ENCODE results near the gene NKD1. TPM values are rescaled to one million over a fixed set of nuclear protein-coding genes. Genes with fewer than 3 reads are reported as not detected.

The NKD1 gene
- total RNA-seq, 1 donor: not detected

- TF ChIP-seq CTCF (IDR thresholded peaks at IDR 0.05; ENCODE audit: insufficient read depth, low read depth, low read length): no peak
- no peak overlapping the region for H3K4me3 ChIP-seq (ENCODE audit: low read depth, low read length)
- DNase-seq (ENCODE audit: low read depth): no peak
Observed at GRCh38 chr16:50653633-50654519, 105.7 kb downstream of the NKD1 start.

GRCh38 chr16:50655558-50656055 is 107.4 kb downstream of the NKD1 start:
- no peak overlapping the region for H3K4me3 ChIP-seq (ENCODE audit: low read depth, low read length)
- TF ChIP-seq CTCF (IDR thresholded peaks at IDR 0.05; ENCODE audit: insufficient read depth, low read depth, low read length): no peak
- no peak for DNase-seq (ENCODE audit: low read depth)

- no peak overlapping the region for H3K4me3 ChIP-seq (ENCODE audit: low read depth, low read length)
- no peak for DNase-seq (ENCODE audit: low read depth)
- no peak for TF ChIP-seq CTCF (IDR thresholded peaks at IDR 0.05; ENCODE audit: insufficient read depth, low read depth, low read length)
Observed at GRCh38 chr16:50657241-50657640, 109.0 kb downstream of the NKD1 start.

- peak; percentile 3 for DNase-seq (ENCODE audit: low read depth)
Observed at GRCh38 chr16:50659806-50660205, 111.6 kb downstream of the NKD1 start.

GRCh38 chr16:50662306-50662940 is 114.2 kb downstream of the NKD1 start:
- TF ChIP-seq CTCF (IDR thresholded peaks at IDR 0.05; ENCODE audit: insufficient read depth, low read depth, low read length): no peak
- H3K4me3 ChIP-seq (ENCODE audit: low read depth, low read length): no peak overlapping the region
- no peak for DNase-seq (ENCODE audit: low read depth)

More at GRCh38 chr16:50659806-50660205, 111.6 kb downstream of the NKD1 start:
- no peak for TF ChIP-seq CTCF (IDR thresholded peaks at IDR 0.05; ENCODE audit: insufficient read depth, low read depth, low read length)
- H3K4me3 ChIP-seq (ENCODE audit: low read depth, low read length): no peak overlapping the region

GRCh38 chr16:50664270-50664669 is 116.1 kb downstream of the NKD1 start:
- no peak for DNase-seq (ENCODE audit: low read depth)
- H3K4me3 ChIP-seq (ENCODE audit: low read depth, low read length): no peak overlapping the region
- TF ChIP-seq CTCF (IDR thresholded peaks at IDR 0.05; ENCODE audit: insufficient read depth, low read depth, low read length): no peak

Data from fibroblast of villous mesenchyme (primary cell).